Esophagus (tissue), 2 donors: ENCODE results near the gene SPATA16. TPM values are rescaled to one million over a fixed set of nuclear protein-coding genes. Genes with fewer than 3 reads are reported as not detected.
"Not testable (repeated sequence)": the region's sequence is repeated elsewhere in the genome, so short reads cannot be mapped to it uniquely, and the experiment has no call there.

Experiments used
- H3K27ac ChIP-seq, 2 donors: one replicate each; pipeline ENCODE4 v1.5.1; 2013; ENCODE audit warnings: low read depth in 2 of 2, mild to moderate bottlenecking in 2 of 2, inconsistent platforms in 1 of 2, low read length in 1 of 2, moderate library complexity in 1 of 2
- H3K27me3 ChIP-seq, 2 donors: one replicate each; pipeline ENCODE4 v1.6.1; 2013; ENCODE audit warnings: low read length in 2 of 2, control low read depth in 1 of 2, mild to moderate bottlenecking in 1 of 2; ENCODE audit not compliant: insufficient read depth in 2 of 2, control insufficient read depth in 1 of 2
- H3K36me3 ChIP-seq, 2 donors: one replicate each; pipeline ENCODE4 v1.6.1; 2013; ENCODE audit warnings: low read length in 1 of 2; ENCODE audit not compliant: control insufficient read depth in 2 of 2, insufficient read depth in 2 of 2
- H3K4me1 ChIP-seq, 2 donors: one replicate each; pipeline ENCODE4 v1.6.1; 2013; ENCODE audit warnings: low read length in 1 of 2; ENCODE audit not compliant: control insufficient read depth in 2 of 2, insufficient read depth in 2 of 2
- H3K4me3 ChIP-seq, 2 donors: one replicate each; pipeline ENCODE4 v1.5.1; 2013; ENCODE audit warnings: low read length in 2 of 2, mild to moderate bottlenecking in 2 of 2, low read depth in 1 of 2, moderate library complexity in 1 of 2
- H3K9me3 ChIP-seq, 2 donors: one replicate each; pipeline ENCODE4 v1.6.1; 2013; ENCODE audit warnings: mild to moderate bottlenecking in 2 of 2, low read depth in 1 of 2, low read length in 1 of 2, moderate library complexity in 1 of 2; ENCODE audit not compliant: control insufficient read depth in 2 of 2, insufficient read depth in 1 of 2
- WGBS, 2 donors: extraction: QIAGEN DNeasy Blood & Tissue Kit; methylation state at CpG; one replicate each; pipeline ENCODE4 v1.1.7; 2013; 5-methylcytosine and 5-hydroxymethylcytosine counted together
- polyA plus RNA-seq, 2 donors: library from polyadenylated mRNA; stranded (reverse); fragments of 200-250 nt; gene quantifications; one replicate each; pipeline ENCODE4 v1.2.3, GENCODE V29; 2013
- donor health status: healthy with polysubstance abuse.
- donor health status: Bipolar disorder and iron deficiency.

The SPATA16 gene
- polyA plus RNA-seq, 2 donors, result not detected

- no peaks in the 10 kb centered on the region for H3K9me3 ChIP-seq
- WGBS, 2 donors, result 45 to 55% methylated on average over 2 of the region's 2 CpGs
- H3K27ac ChIP-seq, result no peak overlapping the region
- no peak overlapping the region for H3K4me3 ChIP-seq
- no peaks in the 10 kb centered on the region for H3K4me1 ChIP-seq
- no peaks in the 10 kb centered on the region for H3K27me3 ChIP-seq
- H3K36me3 ChIP-seq, result no peaks in the 10 kb centered on the region
Observed at GRCh38 chr3:172973799-172974198, 167.2 kb downstream of the SPATA16 start.

- Histone ChIP-seq H3K9me3 (no peaks in the 10 kb centered on the region), H3K27me3 (no peaks in the 10 kb centered on the region), H3K27ac (no peak overlapping the region), H3K4me1 (no peaks in the 10 kb centered on the region), H3K36me3 (no peaks in the 10 kb centered on the region), H3K4me3 (no peak overlapping the region)
- WGBS, 2 donors, result 85 to 87% methylated on average over 5 of the region's 5 CpGs
Observed at GRCh38 chr3:172972717-172973116, 168.3 kb downstream of the SPATA16 start.

- WGBS, 2 donors, result 65 to 72% methylated on average over 1 of the region's 1 CpG
- H3K27ac ChIP-seq, result no peak overlapping the region
- no peaks in the 10 kb centered on the region for H3K9me3 ChIP-seq
- H3K36me3 ChIP-seq, result no peaks in the 10 kb centered on the region
- H3K4me3 ChIP-seq, result no peak overlapping the region
- no peaks in the 10 kb centered on the region for H3K4me1 ChIP-seq
- H3K27me3 ChIP-seq, result no peaks in the 10 kb centered on the region
Observed at GRCh38 chr3:172972067-172972466, 169.0 kb downstream of the SPATA16 start.

- Histone ChIP-seq H3K4me1 (no peaks in the 10 kb centered on the region), H3K9me3 (no peaks in the 10 kb centered on the region), H3K4me3 (no peak overlapping the region), H3K27me3 (no peaks in the 10 kb centered on the region), H3K27ac (no peak overlapping the region), H3K36me3 (no peaks in the 10 kb centered on the region)
- WGBS, 2 donors, result 54 to 71% methylated on average over 2 of the region's 2 CpGs
Observed at GRCh38 chr3:172968646-172969045, 172.4 kb downstream of the SPATA16 start.

- Histone ChIP-seq H3K4me3 (no peak overlapping the region), H3K27ac (no peak overlapping the region), H3K9me3 (no peaks in the 10 kb centered on the region), H3K4me1 (no peaks in the 10 kb centered on the region), H3K27me3 (no peaks in the 10 kb centered on the region), H3K36me3 (no peaks in the 10 kb centered on the region)
- 66 to 77% methylated on average over 2 of the region's 2 CpGs for WGBS, 2 donors
Observed at GRCh38 chr3:172965256-172965655, 175.8 kb downstream of the SPATA16 start.

- not testable (repeated sequence) for H3K27ac ChIP-seq, H3K36me3 ChIP-seq, H3K4me1 ChIP-seq, H3K4me3 ChIP-seq, H3K27me3 ChIP-seq, H3K9me3 ChIP-seq
- 72 to 75% methylated on average over 3 of the region's 3 CpGs for WGBS, 2 donors
Observed at GRCh38 chr3:172960626-172961182, 180.3 kb downstream of the SPATA16 start.

GRCh38 chr3:172958565-172958964 is 182.5 kb downstream of the SPATA16 start:
- H3K27me3 ChIP-seq, result no peaks in the 10 kb centered on the region
- H3K4me1 ChIP-seq, result no peaks in the 10 kb centered on the region
- WGBS, 2 donors, result 97 to 100% methylated on average over 2 of the region's 2 CpGs
- no peak overlapping the region for H3K27ac ChIP-seq
- H3K36me3 ChIP-seq, result no peaks in the 10 kb centered on the region
- no peaks in the 10 kb centered on the region for H3K9me3 ChIP-seq
- H3K4me3 ChIP-seq, result no peak overlapping the region

- no peak overlapping the region for H3K27ac ChIP-seq
- no peaks in the 10 kb centered on the region for H3K36me3 ChIP-seq
- WGBS, 2 donors, result 62 to 68% methylated on average over 2 of the region's 2 CpGs
- H3K4me1 ChIP-seq, result no peaks in the 10 kb centered on the region
- no peaks in the 10 kb centered on the region for H3K27me3 ChIP-seq
- H3K4me3 ChIP-seq, result no peak overlapping the region
- no peaks in the 10 kb centered on the region for H3K9me3 ChIP-seq
Observed at GRCh38 chr3:172953571-172953970, 187.5 kb downstream of the SPATA16 start.

- no peaks in the 10 kb centered on the region for H3K9me3 ChIP-seq
- H3K27ac ChIP-seq, result no peak overlapping the region
- H3K36me3 ChIP-seq, result no peaks in the 10 kb centered on the region
- 46% methylated on average over 2 of the region's 2 CpGs for WGBS, 2 donors
- no peak overlapping the region for H3K4me3 ChIP-seq
- H3K27me3 ChIP-seq, result no peaks in the 10 kb centered on the region
- H3K4me1 ChIP-seq, result no peaks in the 10 kb centered on the region
Observed at GRCh38 chr3:172951511-172951910, 189.5 kb downstream of the SPATA16 start.

- Histone ChIP-seq H3K9me3 (no peaks in the 10 kb centered on the region), H3K36me3 (no peaks in the 10 kb centered on the region), H3K4me1 (no peaks in the 10 kb centered on the region), H3K27ac (no peak overlapping the region), H3K27me3 (no peaks in the 10 kb centered on the region), H3K4me3 (no peak overlapping the region)
- WGBS, 2 donors, result 90 to 92% methylated on average over 2 of the region's 2 CpGs
Observed at GRCh38 chr3:172946061-172946460, 195.0 kb downstream of the SPATA16 start.
